K562 (cell line): ENCODE results near the gene C1orf94.

Experiments
- ARNT ChIP-seq, 2 experiments: fragments of 450-650 bp; IDR thresholded peaks; 2 replicates each; pipeline ENCODE4 v1.6.1; 2016; ENCODE audit warnings: mild to moderate bottlenecking in 1 of 2
- ATF7 ChIP-seq: fragments of 450-650 bp; IDR thresholded peaks from 2 replicates; pipeline ENCODE4 v1.7.1; 2014; ENCODE audit warnings: mild to moderate bottlenecking, moderate library complexity
- CEBPB ChIP-seq: fragments of 450-650 bp; IDR thresholded peaks from 2 replicates; pipeline ENCODE4 v1.6.1; 2016; ENCODE audit warnings: missing genetic modification characterization, missing compliant biosample characterization
- POLR2A ChIP-seq: fragments of 450-650 bp; conservative IDR thresholded peaks from 2 replicates; pipeline ENCODE4 v1.6.1; 2016
- POU5F1 ChIP-seq: fragments of 150-350 bp; IDR thresholded peaks from 2 replicates; pipeline ENCODE4 v1.6.1; 2014; ENCODE audit warnings: borderline replicate concordance, low read length, low read depth, mild to moderate bottlenecking; ENCODE audit not compliant: partially characterized antibody
- RFX1 ChIP-seq: fragments of 450-650 bp; IDR thresholded peaks from 2 replicates; pipeline ENCODE4 v1.6.1; 2016; ENCODE audit warnings: mild to moderate bottlenecking, moderate library complexity
- SIN3A ChIP-seq, 2 experiments: fragments of 150-350 bp in 1 of 2; IDR thresholded peaks; 2 replicates each; pipeline ENCODE4 v1.6.1; 2011 to 2016; ENCODE audit warnings: borderline replicate concordance in 2 of 2, low read depth in 2 of 2, low read length in 2 of 2, mild to moderate bottlenecking in 2 of 2, moderate library complexity in 2 of 2; ENCODE audit not compliant: control insufficient read depth in 1 of 2
- SMAD3 ChIP-seq: fragments of 450-650 bp; formaldehyde crosslinking; conservative IDR thresholded peaks from 2 replicates; pipeline ENCODE4 v1.4.0; 2020; ENCODE audit warnings: mild to moderate bottlenecking
- ZNF121 ChIP-seq: sonication (generic); formaldehyde crosslinking; conservative IDR thresholded peaks from 2 replicates; pipeline ENCODE4 v1.8.0; 2022; ENCODE audit warnings: missing genetic modification reagents
- ZNF316 ChIP-seq: fragments of 450-650 bp; IDR thresholded peaks from 2 replicates; pipeline ENCODE4 v1.6.1; 2016
- TF ChIP-seq, protein P1 (sequence below), 3 experiments: IDR thresholded peaks in 2 of 3; conservative IDR thresholded peaks in 1 of 3; 2 replicates each; pipeline ENCODE4 v1.5.1; 2011 to 2012; ENCODE audit warnings: low read length in 3 of 3, mild to moderate bottlenecking in 3 of 3, control low read depth in 2 of 3, improper control_type of control experiment in 1 of 3, inconsistent platforms in 1 of 3, low read depth in 1 of 3, mixed read lengths in 1 of 3, moderate library complexity in 1 of 3; ENCODE audit not compliant: insufficient read depth in 2 of 3
- TF ChIP-seq, protein P2 (sequence below), 2 experiments: fragments of 150-350 bp in 1 of 2; IDR thresholded peaks; 2 replicates each; pipeline ENCODE4 v1.6.1; 2012 to 2016; ENCODE audit warnings: low read depth in 2 of 2, low read length in 2 of 2, mild to moderate bottlenecking in 1 of 2, moderate library complexity in 1 of 2
- TF ChIP-seq, protein P3 (sequence below): fragments of 200-800 bp; sonication (Bioruptor generic); IDR thresholded peaks from 2 replicates; pipeline ENCODE4 v1.6.1; 2016; ENCODE audit warnings: missing genetic modification characterization, missing compliant biosample characterization
- TF ChIP-seq, protein P4 (sequence below): sonication (generic); formaldehyde crosslinking; IDR thresholded peaks from 2 replicates; pipeline ENCODE4 v1.8.0; 2022; ENCODE audit warnings: missing genetic modification reagents, mild to moderate bottlenecking, borderline replicate concordance

DNA sequence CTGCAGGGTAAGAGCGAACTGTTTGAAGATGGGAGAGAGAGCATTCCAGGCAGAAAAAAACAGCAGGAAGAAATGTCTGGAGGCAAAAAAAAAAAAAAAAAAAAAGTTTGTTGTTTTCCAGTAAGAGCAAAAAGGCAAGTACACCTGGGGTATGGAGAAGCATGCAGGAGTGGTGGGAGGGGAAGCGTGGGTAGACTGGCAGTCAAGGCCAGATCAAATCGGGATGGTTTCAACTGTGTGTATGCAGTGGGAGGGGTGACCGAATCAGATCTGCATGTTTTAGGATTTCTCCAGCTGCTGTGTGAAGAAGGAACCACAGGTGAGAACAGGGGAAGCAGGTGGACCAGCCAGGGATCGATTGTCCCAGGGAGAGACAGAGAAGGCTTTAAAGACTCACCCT, 46.4 kb upstream of the C1orf94 start:
- TF ChIP-seq, protein P1, sequence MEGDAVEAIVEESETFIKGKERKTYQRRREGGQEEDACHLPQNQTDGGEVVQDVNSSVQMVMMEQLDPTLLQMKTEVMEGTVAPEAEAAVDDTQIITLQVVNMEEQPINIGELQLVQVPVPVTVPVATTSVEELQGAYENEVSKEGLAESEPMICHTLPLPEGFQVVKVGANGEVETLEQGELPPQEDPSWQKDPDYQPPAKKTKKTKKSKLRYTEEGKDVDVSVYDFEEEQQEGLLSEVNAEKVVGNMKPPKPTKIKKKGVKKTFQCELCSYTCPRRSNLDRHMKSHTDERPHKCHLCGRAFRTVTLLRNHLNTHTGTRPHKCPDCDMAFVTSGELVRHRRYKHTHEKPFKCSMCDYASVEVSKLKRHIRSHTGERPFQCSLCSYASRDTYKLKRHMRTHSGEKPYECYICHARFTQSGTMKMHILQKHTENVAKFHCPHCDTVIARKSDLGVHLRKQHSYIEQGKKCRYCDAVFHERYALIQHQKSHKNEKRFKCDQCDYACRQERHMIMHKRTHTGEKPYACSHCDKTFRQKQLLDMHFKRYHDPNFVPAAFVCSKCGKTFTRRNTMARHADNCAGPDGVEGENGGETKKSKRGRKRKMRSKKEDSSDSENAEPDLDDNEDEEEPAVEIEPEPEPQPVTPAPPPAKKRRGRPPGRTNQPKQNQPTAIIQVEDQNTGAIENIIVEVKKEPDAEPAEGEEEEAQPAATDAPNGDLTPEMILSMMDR (IDR thresholded peaks at IDR 0.05 in 2 of 3, conservative IDR thresholded peaks at IDR 0.05 in 1 of 3; ENCODE audit: insufficient read depth in 2 of 3, low read depth in 1 of 3, low read length in 3 of 3), result no peak
- TF ChIP-seq, protein P2, sequence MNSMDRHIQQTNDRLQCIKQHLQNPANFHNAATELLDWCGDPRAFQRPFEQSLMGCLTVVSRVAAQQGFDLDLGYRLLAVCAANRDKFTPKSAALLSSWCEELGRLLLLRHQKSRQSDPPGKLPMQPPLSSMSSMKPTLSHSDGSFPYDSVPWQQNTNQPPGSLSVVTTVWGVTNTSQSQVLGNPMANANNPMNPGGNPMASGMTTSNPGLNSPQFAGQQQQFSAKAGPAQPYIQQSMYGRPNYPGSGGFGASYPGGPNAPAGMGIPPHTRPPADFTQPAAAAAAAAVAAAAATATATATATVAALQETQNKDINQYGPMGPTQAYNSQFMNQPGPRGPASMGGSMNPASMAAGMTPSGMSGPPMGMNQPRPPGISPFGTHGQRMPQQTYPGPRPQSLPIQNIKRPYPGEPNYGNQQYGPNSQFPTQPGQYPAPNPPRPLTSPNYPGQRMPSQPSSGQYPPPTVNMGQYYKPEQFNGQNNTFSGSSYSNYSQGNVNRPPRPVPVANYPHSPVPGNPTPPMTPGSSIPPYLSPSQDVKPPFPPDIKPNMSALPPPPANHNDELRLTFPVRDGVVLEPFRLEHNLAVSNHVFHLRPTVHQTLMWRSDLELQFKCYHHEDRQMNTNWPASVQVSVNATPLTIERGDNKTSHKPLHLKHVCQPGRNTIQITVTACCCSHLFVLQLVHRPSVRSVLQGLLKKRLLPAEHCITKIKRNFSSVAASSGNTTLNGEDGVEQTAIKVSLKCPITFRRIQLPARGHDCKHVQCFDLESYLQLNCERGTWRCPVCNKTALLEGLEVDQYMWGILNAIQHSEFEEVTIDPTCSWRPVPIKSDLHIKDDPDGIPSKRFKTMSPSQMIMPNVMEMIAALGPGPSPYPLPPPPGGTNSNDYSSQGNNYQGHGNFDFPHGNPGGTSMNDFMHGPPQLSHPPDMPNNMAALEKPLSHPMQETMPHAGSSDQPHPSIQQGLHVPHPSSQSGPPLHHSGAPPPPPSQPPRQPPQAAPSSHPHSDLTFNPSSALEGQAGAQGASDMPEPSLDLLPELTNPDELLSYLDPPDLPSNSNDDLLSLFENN (IDR thresholded peaks at IDR 0.05; ENCODE audit: low read depth in 2 of 2, low read length in 2 of 2), result no peak
- TF ChIP-seq, protein P3, sequence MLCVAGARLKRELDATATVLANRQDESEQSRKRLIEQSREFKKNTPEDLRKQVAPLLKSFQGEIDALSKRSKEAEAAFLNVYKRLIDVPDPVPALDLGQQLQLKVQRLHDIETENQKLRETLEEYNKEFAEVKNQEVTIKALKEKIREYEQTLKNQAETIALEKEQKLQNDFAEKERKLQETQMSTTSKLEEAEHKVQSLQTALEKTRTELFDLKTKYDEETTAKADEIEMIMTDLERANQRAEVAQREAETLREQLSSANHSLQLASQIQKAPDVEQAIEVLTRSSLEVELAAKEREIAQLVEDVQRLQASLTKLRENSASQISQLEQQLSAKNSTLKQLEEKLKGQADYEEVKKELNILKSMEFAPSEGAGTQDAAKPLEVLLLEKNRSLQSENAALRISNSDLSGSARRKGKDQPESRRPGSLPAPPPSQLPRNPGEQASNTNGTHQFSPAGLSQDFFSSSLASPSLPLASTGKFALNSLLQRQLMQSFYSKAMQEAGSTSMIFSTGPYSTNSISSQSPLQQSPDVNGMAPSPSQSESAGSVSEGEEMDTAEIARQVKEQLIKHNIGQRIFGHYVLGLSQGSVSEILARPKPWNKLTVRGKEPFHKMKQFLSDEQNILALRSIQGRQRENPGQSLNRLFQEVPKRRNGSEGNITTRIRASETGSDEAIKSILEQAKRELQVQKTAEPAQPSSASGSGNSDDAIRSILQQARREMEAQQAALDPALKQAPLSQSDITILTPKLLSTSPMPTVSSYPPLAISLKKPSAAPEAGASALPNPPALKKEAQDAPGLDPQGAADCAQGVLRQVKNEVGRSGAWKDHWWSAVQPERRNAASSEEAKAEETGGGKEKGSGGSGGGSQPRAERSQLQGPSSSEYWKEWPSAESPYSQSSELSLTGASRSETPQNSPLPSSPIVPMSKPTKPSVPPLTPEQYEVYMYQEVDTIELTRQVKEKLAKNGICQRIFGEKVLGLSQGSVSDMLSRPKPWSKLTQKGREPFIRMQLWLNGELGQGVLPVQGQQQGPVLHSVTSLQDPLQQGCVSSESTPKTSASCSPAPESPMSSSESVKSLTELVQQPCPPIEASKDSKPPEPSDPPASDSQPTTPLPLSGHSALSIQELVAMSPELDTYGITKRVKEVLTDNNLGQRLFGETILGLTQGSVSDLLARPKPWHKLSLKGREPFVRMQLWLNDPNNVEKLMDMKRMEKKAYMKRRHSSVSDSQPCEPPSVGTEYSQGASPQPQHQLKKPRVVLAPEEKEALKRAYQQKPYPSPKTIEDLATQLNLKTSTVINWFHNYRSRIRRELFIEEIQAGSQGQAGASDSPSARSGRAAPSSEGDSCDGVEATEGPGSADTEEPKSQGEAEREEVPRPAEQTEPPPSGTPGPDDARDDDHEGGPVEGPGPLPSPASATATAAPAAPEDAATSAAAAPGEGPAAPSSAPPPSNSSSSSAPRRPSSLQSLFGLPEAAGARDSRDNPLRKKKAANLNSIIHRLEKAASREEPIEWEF (CRISPR knock-in tag), result no peak
- TF ChIP-seq POU5F1 (no peak), CEBPB (no peak), SMAD3 (CRISPR knock-in tag) (no peak), SIN3A (IDR thresholded peaks at IDR 0.05; ENCODE audit: borderline replicate concordance in 2 of 2, control insufficient read depth in 1 of 2, low read depth in 2 of 2, low read length in 2 of 2) (no peak), ZNF121 (CRISPR knock-in tag) (no peak), RFX1 (no peak), POLR2A (no peak), ZNF316 (no peak), ATF7 (no peak), ARNT (IDR thresholded peaks at IDR 0.05) (no peak)
- TF ChIP-seq, protein P4, sequence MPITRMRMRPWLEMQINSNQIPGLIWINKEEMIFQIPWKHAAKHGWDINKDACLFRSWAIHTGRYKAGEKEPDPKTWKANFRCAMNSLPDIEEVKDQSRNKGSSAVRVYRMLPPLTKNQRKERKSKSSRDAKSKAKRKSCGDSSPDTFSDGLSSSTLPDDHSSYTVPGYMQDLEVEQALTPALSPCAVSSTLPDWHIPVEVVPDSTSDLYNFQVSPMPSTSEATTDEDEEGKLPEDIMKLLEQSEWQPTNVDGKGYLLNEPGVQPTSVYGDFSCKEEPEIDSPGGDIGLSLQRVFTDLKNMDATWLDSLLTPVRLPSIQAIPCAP (CRISPR knock-in tag), result no peak
